ENCODE data around the gene PREP.
"Not testable (repeated sequence)": the region's sequence is repeated elsewhere in the genome, so short reads cannot be mapped to it uniquely, and the experiment has no call there.

PREP gene

GRCh38 chr6:105402939-105403935, at the start of gene PREP:
PREP (minus strand) TSS chr6:105403082; CDS start chr6:105402891, 191 bp downstream.
- no peak for FAIRE-seq

DNA sequence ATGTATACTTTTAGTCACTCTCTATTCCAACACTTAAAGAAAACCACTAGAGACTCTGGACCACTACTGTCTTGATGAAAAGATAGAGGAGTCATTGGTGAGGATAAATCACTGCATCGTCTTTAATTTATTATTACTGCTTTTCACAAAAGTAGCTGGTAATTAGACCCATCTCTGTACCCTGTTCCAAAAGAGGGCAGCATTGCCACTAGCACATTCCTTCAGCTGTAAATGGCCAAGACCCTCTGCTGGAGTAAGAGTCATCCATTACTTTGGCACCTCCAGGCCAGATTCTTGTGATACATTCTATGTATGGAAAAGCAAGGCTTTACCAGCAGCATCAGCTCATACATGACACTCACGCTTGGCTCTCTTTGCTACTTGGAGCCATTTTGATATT, 49.5 kb upstream of the PREP start:
- no peak for FAIRE-seq

- FAIRE-seq = no peak
Measured at GRCh38 chr6:105449756-105450390, 47.0 kb upstream of the PREP start.

DNA sequence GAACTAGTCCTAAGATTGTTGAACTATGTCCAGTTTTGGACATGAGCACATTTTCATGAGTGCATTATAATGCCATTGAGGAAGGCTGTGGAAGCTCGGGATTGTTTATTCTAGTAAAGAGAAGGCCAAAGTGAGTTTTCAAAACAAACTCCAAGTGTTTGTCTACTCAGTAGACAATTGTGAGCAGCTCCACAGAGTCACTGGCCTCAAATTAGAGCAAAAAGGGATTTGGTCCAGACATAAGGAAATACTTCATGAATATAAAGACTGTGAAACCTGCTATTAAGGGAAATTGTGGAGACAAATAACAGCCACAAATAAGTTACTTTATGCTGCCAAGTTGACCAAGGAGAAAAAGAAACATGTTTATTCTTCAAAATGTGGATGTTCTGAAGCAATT, 42.6 kb upstream of the PREP start:
- no peak for FAIRE-seq

GRCh38 chr6:105443941-105444340, 41.1 kb upstream of the PREP start:
- no peak for FAIRE-seq

DNA sequence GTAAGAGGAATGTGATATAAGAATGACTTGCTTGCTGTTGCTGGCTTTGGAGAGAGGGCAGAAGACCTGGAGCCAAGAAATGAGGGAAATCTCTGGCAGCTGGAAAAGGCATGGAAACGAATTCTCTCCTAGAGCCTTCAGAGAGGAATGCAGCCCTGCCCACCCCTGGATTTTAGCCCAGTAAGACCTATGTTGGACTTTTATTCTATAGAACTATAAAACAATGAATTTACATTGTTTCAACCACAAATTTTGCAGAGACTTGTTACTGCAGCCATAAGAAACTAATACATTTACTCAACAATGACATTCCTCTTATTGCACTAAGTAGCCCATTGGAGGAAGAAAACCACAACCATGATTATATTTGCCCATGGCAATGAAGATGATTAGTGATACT, 39.5 kb upstream of the PREP start:
- no peak for FAIRE-seq

- no peak for FAIRE-seq
Measured at GRCh38 chr6:105437236-105437635, 34.4 kb upstream of the PREP start.

DNA sequence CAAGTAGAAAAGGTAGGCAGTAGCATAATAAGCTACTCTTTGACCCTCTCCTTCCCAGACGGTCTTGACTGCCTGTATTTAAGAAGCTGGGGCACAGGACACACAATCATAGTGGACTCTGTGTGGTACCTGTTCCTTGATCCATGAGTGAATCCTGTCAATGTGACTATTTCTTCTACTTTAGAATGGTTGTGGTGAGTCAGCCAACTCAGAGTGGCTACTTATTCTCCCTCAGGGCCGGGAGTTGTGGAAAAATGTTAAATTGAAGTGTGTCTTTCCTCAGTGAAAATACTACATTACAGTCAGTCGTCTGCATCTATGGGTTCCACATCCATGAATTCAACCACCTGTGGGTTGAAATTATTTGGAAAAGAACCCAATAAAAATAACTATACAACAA, 30.8 kb upstream of the PREP start:
- FAIRE-seq = no peak

DNA sequence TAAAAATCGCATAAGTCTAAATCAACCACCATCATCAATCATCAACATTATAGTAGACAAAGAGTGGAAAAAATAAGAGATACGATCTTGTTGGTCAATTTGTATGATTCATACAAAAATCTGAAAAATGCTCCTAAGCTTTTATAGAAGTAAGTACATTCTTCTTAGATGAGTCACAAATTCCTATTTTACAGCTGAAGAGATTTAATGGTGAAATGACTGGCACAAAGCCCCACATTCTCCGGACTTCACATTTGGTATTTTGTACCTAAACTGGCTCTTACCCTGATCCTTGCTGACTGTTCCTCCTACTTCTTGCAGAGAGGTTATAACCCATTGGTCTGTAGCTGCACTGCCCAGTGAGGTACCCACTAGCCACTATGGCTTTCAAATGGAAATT, 29.9 kb upstream of the PREP start:
- no peak for FAIRE-seq

DNA sequence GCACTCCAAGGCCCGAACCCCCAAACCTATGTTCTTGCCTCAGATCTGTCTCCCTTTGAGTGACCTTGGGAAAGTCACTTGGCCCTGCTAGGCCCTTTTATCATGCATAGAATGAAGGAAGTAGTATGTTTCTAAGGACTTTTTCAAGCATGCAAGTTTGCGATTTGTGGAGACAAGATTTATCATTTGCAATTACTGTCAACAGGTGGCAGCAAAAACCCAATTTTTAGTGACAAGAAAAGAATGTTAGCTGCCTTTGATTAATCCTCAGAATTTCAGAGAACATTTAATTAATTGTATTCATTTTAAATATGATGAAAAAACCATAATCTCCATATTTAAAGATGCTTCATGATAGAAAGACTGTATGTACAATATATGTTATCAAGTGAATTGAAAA, 28.3 kb upstream of the PREP start:
- FAIRE-seq = no peak

DNA sequence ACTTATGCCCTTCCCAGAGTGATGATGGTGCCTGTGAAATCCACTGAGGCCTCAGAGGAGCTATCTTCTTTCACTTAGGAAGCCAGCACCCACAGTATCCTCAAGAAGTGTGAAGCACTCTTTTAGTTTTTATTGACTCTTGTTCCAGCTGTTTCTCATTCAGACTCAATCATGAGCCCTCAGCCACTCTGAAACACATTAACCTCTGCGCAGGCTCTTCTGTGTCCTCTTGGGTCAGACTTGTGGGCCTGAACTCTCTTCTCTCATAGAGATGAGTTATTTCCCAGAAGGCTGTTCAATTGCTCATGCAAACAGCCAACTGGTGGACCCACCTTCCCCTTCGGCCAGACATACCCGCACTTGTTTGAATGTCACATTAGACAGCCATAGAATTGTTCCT, 27.8 kb upstream of the PREP start:
- FAIRE-seq = no peak

DNA sequence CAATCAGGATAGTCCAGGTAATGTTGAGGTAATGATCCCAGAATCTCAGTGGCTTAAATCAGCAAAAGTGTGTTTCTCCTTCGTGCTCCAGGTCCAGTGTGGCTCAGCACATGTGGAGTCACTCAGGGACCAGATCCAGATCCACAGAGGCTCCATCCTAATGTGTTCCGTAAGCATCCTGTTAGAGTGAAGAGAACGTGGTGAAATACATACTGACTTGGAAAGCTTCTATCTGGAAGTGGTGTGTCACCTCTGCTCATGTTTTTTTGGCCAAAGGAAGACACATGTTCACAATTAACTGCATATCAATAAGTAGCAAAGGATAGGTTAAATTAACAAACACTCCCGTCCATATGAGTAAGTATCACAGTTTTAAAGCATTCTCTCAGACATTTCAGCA, 26.8 kb upstream of the PREP start:
- no peak for FAIRE-seq

GRCh38 chr6:105428342-105428957, 25.6 kb upstream of the PREP start:
- no peak for FAIRE-seq

DNA sequence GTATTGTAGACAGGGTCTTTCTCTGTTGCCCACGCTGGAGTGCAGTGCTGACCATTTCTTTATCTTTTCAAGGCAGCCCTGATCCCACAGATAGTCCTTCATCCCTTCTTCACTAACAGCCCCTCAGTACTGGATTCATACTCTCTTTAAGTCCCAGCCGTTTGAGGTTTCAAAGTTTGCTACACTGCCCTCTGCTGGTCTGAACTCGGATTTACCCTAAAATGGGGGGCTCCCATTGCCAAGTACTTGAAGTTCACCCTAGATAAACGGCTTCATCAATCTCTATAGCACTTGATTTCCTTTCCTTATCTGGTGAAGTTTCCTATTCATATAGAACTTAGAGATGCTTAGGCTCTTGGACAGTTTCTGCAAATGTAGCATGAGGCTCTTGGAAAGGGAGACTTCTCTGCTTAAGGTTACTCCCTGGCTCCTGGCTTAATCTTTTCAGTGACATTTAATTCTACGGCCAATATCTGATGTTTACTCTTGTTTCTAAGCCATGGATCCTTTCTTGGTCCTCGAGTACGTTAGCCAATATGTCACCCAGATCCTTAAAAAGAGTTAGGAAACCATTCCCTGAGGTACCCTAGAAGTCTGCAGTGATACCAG, 21.4 kb upstream of the PREP start:
- FAIRE-seq = peak; percentile 38

- FAIRE-seq = not testable (repeated sequence)
Measured at GRCh38 chr6:105416971-105417370, 14.1 kb upstream of the PREP start.

- FAIRE-seq = no peak
Measured at GRCh38 chr6:105409734-105410133, 6.9 kb upstream of the PREP start.

GRCh38 chr6:105402090-105402938, 568 bp downstream of the PREP start:
- FAIRE-seq = no peak

DNA sequence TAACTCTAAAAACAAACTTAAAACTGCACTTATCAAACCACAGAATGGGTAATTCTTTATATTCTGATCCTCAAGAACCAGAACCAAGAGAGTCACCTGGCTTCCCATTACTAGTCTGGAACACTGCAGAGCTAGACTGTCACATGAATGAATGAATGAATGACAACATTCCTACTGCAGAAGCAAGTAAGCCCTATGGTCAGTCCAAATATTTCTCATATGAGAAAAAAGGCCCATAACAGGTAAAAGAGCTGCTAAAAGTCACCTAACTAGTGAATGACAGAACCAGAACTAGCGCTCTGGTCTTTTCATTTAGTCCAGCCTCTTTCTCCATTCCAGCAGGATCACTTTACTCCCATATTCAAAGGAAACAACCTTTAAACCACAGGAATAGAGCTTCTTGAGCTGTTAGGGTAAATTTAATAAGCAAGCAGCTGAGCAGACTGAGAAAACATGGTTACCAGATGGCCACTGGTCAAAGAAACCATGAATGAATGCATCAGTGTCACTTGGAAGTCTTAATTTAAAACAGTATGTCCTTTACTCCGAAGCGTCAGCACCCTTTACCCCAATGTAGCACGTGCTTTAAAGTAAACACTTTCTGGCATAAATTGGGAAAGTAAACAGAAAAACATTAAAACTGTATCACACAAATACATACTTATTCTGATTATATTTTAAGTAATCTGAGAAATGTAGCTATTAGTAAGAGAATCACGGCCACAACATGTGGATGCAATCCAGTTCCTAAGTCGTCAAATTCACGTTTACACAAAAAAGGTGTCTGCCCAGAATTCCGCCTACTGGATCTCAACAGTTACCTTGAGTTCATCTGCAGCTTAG, 1.4 kb downstream of the PREP start:
- FAIRE-seq = no peak

DNA sequence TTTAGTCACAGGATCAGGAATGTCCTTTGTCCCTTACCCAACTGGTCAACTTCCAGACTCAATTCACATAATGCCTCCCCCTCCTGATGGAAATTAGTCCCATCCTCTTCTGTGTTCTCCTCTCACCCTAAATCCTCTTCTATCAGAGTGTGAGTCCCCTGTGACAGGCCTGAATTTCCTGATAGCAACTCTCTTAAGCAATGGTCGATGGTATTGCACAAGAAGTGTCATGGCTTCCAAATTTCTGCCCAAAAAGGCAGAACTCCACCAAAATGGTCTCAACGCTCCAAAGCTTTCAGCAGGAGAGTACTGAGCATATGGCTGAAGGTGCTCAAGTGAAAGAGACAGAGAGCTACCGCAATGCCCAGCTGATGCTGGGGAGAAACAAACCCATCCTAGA, 2.4 kb downstream of the PREP start:
- no peak for FAIRE-seq

- FAIRE-seq = no peak
Measured at GRCh38 chr6:105398859-105399258, 4.0 kb downstream of the PREP start.

- FAIRE-seq = no peak
Measured at GRCh38 chr6:105397987-105398386, 4.9 kb downstream of the PREP start.

Data from islet of Langerhans (tissue), 1 donor.